GM19351 (cell line): ENCODE measurements around the gene IRF2BPL.

Source experiments
- ATAC-seq: cut with Tn5 transposase; IDR thresholded peaks from one replicate; pipeline ENCODE4 v1.9.1; 2021; ENCODE audit warnings: mild to moderate bottlenecking, moderate library complexity; ENCODE audit not compliant: unreplicated experiment

Gene IRF2BPL

DNA sequence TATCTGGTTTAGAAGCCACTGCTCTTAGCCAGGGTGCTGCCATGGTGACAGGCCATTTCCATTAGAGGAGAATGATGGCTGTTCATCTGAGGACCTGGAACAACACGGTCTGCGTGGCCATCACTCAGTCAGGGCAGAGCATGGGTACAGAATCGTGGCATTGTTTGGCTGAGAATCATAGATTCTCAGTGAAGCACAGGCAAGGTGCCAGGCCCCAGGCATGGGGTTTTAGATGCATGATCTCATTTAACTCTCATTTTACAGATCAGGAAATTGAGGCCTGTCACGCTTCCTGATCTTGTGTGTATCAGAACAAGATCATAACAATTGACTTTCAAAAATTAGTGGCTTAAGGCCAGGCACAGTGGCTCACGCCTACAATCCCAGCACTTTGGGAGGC is 26.8 kb upstream of the IRF2BPL start:
- no peak for ATAC-seq

DNA sequence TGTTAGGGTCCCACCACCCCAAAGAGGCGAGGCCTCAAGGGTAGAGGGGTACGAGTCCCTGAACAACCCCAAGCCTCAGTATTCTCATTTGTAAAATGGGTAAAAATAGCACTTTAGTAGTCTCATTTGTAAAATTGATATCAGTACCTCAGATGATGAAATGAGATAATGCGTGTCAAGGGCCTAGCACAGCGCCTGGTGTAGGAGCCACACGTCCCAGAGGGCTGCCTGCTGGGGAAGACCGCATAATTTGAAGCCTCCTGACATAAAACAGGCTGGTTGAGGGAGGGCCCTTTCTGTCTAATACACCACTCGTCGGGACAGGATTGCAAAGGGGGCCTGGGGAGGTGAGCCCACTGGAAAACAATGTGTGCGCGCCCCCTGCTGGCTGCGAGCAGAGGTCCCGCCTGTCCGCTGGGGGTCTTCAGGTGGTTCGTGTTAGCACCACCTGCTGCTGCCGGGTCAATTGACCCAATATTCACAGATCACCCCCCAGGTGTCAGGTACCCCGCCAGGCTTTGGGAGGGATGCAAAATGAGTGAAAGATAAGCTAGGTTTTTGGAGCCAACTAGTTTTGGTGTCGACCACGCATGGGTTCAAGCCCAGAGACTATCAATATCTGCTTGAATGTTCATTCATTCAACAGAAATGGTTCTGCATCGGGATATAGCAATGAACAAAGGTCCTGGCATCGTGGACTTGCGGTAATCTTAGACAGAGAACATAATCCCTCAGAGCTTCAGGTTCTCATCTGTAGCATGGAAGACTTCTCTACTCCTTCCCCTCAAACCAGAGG is 24.7 kb upstream of the IRF2BPL start:
- ATAC-seq: no peak

DNA sequence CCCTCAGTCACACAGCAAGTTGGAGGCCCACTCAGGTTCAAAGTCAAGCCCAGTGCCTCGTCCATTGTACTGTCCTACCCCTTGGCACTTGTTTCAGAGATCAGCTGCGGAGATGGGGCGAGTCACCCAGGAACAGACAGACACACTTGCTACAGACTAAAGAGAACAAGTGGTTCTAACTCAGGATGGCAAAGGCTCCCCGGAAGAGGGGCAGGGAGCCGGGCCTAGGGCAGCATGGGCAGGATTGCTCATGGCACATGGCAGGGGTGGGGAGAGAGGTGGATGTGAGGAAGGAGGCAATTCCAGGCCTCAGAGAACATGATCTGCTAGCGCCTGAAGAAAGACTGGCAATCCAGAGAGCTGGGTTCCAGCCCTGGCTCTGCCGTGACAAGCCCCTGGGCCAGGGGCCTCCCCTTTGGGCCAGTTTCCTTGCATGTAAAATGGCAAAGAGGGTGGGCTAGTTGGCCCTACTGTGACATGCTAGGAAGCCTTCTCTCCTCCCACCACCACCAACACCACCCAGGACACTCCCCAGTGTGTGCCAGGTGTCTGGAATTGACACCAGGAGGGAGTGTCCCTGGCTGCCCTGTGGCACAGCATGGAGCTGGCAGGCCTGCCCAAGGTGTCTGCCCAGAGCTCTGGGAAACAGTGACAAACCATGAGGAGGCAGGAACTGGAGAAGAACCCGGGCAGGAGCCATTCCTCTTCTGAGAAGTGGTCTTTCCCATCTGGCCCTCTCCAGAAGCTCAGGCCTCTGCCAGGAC is 24.0 kb upstream of the IRF2BPL start:
- ATAC-seq: no peak

DNA sequence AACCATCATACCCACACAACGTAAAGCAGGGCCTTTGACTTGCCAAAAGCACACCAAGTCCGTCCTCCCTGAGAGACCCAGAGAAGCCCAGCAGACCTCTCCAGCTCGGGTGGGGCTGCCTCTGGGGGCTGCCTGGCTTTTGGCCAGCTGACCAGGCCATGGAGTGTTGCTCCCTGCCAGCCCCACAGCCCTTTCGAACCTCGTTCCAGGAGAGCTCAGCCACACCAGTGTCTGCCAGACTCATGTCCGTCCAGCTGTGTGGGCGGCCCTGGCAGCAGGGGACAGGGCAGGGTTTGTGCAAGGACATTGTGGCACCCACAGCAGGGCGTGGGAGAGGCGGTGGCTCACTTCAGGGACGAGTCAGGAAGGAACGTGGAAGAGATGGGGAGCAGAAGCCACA is 22.6 kb upstream of the IRF2BPL start:
- ATAC-seq: no peak

DNA sequence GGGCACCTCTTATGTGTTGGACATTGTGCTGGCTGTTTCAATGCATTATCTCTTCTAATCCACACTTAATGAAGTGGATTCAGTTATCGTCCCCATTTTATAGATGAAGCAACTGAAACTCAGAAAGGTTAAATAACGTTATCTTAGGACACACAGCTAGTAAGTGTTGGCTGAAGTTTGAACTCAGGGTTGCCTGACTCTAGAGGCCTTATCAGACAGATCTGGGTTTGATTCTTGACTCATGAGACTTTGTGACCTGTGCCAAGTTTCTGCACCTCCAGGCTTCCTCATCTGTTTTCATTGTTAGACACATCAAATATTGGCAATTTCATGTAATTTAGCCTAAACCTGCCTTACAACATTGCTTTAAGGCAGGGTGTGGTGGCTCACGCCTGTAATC is 18.2 kb upstream of the IRF2BPL start:
- ATAC-seq: no peak

DNA sequence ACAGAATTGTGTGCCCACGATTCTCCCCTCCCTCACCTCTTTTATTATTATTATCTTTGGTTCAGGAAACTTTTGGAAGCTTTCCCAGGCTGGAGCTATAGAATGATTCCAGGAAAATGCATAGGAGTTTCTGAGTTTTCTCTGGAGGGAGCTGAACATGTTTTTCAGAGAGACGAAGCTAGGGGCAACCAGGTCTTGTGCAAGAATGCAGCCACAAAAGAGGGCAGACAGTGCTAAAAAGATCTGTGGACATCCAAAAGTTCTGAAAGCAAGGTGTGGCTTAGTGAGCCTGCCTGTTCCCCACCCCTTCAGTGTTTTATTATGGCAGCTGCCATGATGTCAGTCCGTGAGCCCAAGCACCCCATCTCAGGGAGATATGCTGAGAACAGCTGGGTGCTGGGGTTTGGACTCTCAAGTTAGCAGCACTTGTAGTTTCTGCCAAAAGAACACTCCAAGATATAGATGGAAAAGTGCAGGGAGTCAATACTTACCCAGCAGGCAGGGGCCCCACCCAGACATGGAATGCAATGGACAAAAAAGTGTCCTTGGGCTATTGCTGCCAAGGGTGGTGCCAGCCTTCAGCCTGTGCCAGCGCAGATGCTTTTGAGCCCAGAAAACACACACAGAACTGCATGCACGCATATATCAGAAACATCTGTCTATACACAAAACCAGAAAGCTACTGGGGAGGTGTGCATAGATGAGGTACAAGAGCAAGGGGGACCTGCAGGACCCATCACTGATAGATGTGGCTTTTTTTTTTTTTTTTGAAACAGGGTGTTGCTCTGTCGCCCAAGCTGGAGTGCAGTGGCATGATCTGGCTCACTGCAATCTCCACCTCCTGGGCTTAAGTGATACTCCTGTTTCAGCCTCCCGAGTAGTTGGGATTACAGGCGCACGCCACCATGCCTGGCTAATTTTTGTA is 17.0 kb upstream of the IRF2BPL start:
- no peak for ATAC-seq

DNA sequence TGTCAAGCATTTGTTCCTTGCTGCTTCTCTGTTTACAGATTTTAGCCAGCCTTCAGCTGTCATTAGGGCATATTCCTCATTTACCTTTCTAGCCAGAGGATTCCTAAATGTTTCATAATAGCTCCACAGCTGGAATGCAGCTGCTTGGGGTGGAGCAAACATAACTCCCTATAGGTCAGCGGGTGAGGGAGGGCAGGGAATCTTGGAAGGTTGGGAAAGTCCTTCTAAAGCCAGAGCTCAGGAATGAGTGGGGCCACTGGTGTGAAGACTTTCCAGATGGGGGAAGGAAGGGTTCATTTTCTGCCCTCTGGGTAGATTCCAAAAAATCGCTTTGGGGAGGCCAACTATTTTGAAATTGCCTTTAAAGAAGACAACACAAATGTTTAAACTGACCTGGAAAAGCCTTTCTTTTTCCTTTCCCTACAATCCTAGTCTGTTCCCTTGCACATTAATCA is 16.3 kb upstream of the IRF2BPL start:
- no peak for ATAC-seq

DNA sequence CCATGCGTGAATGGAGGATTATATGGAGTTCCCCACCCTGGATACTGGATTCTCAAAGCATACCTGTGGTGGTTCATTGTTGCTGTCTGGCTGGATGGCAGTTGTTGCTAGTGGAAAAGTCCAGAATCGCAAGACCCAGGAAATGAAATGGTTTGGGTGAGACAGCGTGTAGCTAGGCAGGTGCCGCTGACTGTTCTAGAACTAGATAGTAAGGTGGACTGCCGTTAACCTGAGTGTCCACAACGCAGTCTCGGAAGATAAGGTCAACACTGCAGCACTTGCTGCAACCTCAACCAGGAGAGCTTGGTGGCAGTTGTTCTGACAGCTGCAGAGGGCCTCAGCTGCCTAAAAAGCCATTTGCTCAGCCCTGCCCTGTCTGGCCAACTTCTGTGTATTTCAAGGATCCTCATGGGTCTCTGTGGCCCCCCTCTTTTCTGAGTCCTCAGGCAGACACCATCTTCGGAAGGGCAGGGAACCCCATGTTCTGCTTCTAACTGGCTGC is 15.5 kb upstream of the IRF2BPL start:
- ATAC-seq: no peak

DNA sequence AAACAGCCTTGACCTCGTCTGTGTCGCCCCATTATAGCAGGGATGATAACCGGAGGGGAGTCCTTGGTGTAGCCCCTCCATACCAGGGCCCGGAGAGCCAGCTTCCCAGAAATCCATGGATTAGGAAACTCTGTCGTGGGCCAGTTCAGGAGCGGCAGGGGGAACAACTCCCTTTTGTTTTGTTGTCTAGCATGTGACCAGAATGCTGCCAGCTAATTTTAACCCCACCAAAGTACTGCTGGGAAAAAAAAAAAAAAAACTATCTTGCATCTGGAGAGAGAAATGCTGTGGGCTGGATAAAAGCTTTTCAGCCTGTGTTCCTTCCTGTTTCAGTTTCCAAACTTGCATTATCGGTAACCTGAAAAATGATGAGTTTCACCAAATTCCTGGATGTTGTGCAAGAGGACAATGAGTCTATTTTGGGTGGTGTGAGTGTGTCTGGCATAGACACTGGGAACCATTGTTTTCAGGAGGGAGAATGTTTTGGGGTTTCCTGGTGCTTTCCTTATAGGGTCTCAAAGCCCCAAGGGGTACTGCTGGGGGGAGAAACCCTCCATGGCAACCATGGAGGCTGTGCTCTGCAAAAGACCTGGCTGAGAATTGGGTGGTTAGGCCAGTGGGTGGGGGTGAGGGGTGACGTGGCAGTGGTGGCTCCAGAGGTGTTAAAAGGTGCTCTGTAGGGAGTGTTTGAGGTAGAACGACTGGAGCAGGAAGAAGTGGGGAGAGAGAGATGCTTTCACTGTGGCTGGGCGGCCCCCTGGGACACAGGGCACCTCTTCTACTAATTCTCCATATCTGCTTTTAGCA is 14.9 kb upstream of the IRF2BPL start:
- ATAC-seq: no peak

DNA sequence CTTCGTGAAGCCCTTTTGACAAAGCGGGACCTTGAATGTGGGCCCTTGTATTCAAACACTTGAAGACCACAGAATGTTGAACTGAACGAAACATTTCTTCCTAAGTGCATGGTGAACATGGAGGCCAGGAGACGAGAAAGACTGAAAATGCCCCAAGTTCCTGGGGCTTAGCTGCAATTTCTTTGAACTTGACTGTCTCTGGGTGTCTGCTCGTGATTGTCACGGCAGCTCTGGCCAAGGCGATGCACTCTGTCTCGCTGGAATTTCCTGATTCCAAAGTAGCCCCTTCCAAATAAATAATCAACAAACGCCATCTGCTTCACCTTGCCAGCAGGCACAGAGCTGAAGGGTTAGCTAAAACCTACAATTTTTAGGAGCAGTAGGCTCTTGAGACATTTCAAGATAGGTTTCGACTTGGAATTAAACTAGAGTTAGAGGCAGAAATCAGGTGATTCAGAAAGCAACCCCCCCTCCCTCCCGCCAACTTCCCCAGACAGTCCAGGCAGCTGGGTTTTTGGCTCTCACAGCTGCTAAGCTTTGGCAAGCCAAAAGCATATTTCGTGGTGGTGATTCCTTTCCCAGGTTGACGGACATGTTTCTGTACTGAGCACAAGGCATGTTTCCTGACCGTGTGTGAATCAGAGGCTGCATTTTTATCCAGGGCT is 13.5 kb upstream of the IRF2BPL start:
- ATAC-seq: no peak

DNA sequence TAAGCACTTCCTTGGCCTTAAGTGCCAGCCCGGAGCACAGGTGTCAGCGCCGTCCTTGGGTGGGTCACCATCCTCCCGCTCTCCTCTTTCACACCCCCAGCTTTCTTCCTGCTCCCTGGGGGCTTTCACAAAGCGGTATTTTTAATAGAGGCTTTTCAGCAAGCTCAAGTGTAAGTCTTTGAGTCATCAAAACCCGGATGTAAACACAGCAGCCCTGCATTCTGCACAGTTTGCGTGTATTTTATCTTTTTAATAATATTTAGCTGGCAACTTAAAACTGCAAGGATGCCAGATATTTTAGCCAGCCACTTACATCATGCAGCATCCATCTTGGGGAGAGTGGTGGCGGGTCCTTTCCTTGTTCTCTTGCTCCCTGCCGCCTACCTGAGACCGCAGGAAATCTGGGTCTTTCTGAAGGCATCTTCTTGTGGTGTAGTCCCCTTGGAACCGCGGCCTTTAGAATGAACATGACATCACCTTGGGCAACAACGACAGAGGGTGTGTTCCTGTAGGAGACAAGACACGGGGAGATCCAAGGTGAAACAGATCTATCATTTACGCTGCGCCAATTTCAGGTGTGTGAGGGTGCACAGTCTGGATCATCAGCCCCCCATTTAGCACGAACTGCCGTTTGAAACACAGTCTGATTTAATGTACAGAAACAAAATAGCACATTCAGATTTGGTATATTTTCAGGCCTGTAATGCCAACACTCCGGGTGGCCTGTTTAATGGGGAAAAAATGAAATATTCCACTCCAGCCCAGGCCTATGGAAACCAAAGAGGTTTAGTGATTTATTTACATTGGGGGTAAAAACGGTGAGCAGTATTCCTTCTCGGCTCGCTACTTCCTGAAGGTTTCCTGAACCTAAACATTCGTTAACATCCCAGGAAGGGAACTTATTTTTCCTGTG is 12.5 kb upstream of the IRF2BPL start:
- no peak for ATAC-seq

DNA sequence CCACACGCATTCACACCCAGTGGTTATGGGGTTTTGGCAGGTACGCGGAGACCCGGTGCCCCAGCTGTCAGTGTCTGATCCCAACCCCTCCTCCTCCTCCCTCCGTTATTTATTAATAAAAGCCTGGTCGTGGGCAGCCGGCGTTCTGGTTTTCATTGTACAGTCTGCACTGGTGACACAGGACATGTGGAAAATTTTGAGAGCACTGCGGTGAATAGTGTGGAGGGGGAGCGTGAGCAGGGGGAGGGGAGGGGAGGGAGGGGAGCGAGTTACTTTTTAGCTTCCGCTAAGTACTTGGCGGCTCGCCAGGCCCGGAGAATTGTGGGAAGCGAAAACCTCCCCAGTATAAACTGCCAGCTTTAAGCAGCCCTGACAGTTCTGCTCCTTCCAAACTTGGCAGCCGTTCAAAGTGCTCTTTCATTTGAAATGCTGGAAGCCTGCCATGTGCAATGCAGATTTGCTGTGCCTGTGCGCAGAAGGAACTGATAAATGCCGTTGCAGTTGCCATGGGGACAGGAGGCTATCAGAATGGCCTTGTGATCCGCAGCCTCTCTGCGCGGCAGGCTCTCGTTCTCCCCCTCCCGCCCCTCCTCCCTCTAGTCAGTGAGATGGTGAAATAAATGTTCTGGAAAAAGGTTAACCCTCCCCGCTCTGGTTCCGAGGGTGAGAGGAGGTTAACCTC is 11.7 kb upstream of the IRF2BPL start:
- ATAC-seq: peak; percentile 68

DNA sequence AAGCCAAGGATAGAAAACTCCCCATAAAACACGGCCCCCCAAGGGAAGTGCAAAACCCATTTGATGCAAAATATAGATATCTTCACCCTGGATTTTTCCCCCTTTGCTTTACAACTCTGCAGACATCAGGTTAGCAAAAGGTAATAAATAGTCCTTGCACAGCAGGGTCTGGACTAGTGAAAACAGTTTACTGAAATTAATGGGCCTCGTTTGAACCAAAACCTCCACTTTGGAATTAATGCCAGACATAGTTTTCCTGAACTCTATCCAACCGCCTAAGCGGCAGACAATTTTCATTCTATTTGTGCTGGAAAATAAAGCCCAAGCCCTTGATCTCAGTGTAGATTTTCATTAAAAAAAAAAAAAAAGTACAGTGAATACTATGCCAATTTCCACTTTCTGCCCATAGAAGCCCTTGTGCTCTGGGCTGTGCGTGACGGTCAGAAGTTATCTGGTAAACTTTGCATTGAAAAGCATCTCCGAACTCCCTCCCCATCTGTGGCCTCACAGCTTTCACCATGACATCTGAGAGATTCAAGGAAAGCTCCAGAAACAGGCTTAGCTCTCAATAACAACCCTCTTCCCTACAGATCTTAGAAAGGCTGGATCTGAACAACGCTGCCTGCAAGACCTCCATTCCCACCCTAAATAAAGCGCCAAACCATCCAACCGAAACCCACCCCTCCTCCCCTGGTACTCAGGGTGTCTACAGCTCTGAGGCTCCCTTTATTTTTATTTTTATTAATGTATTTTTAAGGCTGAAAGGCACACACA is 11.0 kb upstream of the IRF2BPL start:
- ATAC-seq: no peak

DNA sequence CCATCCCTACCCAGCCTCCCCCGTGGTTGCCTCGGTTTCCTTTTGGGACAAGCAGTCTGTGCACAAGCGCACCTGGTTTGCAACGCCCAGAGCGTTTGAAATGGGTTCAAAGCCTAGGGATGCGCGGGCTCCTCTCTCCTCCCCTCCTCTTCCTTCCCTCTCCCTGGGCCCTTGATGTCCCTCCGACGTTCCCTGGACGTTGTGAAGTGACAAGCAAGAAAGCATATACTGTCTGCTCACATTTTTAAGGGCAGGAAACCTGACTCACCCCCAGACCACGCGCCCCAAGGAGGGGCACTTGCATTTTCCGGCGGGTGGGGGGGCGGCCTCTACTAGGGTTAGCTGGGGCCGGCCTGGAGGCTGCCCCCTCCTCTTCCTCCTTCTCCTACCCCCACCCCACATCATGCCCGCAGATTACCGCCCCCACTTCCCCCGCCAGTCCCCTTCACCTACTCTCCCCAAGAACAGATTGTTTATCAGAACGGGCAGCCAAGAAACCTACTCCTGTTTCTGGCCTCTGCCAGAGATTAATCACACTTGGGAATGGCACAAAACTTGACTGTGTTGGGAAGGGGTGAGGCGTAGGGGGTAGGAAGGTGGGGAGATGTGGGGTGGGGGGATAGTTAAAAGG is 9.5 kb upstream of the IRF2BPL start:
- ATAC-seq: no peak

DNA sequence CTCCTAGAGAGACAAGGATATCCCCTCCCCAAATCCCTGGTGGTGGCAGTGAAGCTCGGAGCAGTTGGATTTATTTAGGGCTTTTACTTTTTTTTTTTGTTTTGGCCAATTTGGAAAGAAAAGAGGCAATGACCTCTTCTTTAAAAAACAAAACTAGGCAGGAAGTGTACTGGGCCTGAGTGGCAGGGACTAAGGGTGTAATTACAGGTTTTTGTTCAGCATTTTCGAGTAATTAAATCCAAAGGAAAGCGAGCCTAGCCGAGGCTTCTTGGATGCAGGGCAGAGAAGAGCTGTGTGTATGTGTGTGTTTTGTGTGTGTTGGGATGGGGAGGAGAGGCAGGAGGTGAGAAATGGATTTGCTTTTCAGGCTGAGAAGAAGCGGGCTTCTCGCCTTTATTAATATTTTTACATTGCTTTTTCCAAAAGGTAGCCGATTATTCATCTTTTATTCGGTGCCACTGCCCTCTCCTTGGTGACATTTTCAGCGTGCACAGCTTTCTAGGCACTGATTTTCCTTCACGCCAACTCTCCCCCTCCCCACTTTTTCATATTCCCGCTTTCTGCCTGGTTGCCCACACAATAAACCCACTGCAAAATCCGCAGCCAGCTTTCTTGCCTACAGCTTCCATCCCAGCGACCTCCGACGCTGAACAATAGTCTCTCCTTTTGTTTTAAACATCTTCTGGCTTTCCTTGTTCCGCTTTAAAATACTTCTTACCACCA is 8.9 kb upstream of the IRF2BPL start:
- ATAC-seq: no peak
